ENCODE data around the gene KLK15. TPM values are rescaled to one million over a fixed set of nuclear protein-coding genes. Genes with fewer than 3 reads are reported as not detected.

KLK15 gene
- total and polyA plus RNA-seq, 2 of the 13 experiments (the other 11 are each of a cell fraction or from before 2014, with no cell fraction given), result not detected

- TF ChIP-seq SP1 (IDR thresholded peaks at IDR 0.05) (no peak), SP1 (CRISPR knock-in tag; IDR thresholded peaks at IDR 0.05) (no peak), ZNF878 (CRISPR knock-in tag; IDR thresholded peaks at IDR 0.05) (no peak), ATM (IDR thresholded peaks at IDR 0.05; ENCODE audit: borderline replicate concordance) (no peak), MBD4 (IDR thresholded peaks at IDR 0.05; ENCODE audit: borderline replicate concordance, low read length) (peak; percentile 13; the same call in 1 of the 2 replicates), HMGXB4 (CRISPR knock-in tag; IDR thresholded peaks at IDR 0.05; ENCODE audit: borderline replicate concordance in 1 of 2, low read depth in 1 of 2) (0 out of 4 replicates have a peak, but pooled peaks of 1 of the 2 experiments have one; percentile 21), KLF12 (CRISPR knock-in tag; IDR thresholded peaks at IDR 0.05; ENCODE audit: borderline replicate concordance) (no peak), NONO (IDR thresholded peaks at IDR 0.05) (no peak), NONO (CRISPR knock-in tag; conservative IDR thresholded peaks at IDR 0.05) (peak; percentile 66), REPIN1 (CRISPR knock-in tag; IDR thresholded peaks at IDR 0.05; ENCODE audit: borderline replicate concordance, low read depth) (peak; percentile 69; the same call in 1 of the 2 replicates), SOX6 (IDR thresholded peaks at IDR 0.05) (no peak), SOX6 (CRISPR knock-in tag; IDR thresholded peaks at IDR 0.05) (no peak), MAFG (CRISPR knock-in tag; IDR thresholded peaks at IDR 0.05) (no peak), ZFP91 (CRISPR knock-in tag; IDR thresholded peaks at IDR 0.05; ENCODE audit: borderline replicate concordance) (peak; percentile 72; the same call in 1 of the 2 replicates), MTA1 (CRISPR knock-in tag; IDR thresholded peaks at IDR 0.05; ENCODE audit: borderline replicate concordance) (peak; percentile 19; the same call in 1 of the 2 replicates), ELF1 (CRISPR knock-in tag; IDR thresholded peaks at IDR 0.05) (no peak), ZNF101 (CRISPR knock-in tag; IDR thresholded peaks at IDR 0.05; ENCODE audit: borderline replicate concordance, low read depth) (no peak), ZBTB4 (CRISPR knock-in tag; IDR thresholded peaks at IDR 0.05; ENCODE audit: borderline replicate concordance) (peak; percentile 12; the same call in 1 of the 2 replicates), POGK (CRISPR knock-in tag; conservative IDR thresholded peaks at IDR 0.05) (0 out of 2 replicates have a peak, but pooled peaks have one; percentile 26), MIXL1 (CRISPR knock-in tag; IDR thresholded peaks at IDR 0.05) (no peak), ZNF761 (CRISPR knock-in tag; conservative IDR thresholded peaks at IDR 0.05) (peak; percentile 17; the same call in 1 of the 2 replicates)
These were observed 38.3 kb downstream of the KLK15 start (continued) for GRCh38 chr19:50794876-50795663.
